GM10248 (cell line): ENCODE results near the gene PIK3R2.

Experiments used
- CTCF ChIA-PET: fragments of 300-600 bp; sonication (Branson Sonifier 250); formaldehyde crosslinking; extraction: SDS; loops from one replicate; lab custom pipeline; 2021; ENCODE audit warnings: antibody characterized with exemption; lab: Yijun Ruan, JAX
- POLR2A ChIA-PET: fragments of 350-650 bp; sonication (Branson Sonifier 250); formaldehyde crosslinking; extraction: SDS; loops from one replicate; lab custom pipeline; 2020; ENCODE audit warnings: antibody characterized with exemption; lab: Yijun Ruan, JAX
- DNase-seq: peaks from one replicate; pipeline ENCODE4 v3.0.0; 2012; ENCODE audit errors: extremely low spot score
- TF ChIP-seq, protein P1 (sequence below): IDR thresholded peaks from 2 replicates; pipeline ENCODE4 v1.5.1; 2012; ENCODE audit warnings: mild to moderate bottlenecking, low read depth; ENCODE audit errors: extremely low read depth, missing control alignments, control extremely low read depth

Gene PIK3R2

DNA sequence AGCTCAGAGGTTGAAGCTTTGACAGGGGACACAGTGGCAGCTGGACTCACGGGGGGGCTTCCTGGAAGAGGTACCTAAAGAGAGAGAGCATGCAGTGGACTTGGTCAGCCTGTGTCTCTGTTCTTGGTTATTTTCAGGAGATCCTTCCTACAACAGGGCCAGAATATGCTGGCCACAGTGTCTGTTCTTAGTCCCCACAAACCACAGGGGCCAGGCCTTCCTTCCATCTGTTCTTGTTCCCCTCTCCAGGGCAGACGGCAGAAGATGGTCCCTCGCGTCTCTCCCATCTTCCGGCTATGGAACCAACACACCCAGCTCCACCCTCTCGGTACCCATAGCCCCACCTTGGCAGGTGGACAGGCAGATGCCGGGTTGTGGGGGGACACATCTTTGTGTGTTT is 30.5 kb upstream of the PIK3R2 start:
- DNase-seq: no peak
- CTCF ChIA-PET: interaction anchor here (0.8 to 2.5 kb wide), 3 partner anchors 13 to 30 kb away, joined by 3 to 9 read pairs (median 4); partner anchors contain the start of gene PIK3R2
- TF ChIP-seq, protein P1, sequence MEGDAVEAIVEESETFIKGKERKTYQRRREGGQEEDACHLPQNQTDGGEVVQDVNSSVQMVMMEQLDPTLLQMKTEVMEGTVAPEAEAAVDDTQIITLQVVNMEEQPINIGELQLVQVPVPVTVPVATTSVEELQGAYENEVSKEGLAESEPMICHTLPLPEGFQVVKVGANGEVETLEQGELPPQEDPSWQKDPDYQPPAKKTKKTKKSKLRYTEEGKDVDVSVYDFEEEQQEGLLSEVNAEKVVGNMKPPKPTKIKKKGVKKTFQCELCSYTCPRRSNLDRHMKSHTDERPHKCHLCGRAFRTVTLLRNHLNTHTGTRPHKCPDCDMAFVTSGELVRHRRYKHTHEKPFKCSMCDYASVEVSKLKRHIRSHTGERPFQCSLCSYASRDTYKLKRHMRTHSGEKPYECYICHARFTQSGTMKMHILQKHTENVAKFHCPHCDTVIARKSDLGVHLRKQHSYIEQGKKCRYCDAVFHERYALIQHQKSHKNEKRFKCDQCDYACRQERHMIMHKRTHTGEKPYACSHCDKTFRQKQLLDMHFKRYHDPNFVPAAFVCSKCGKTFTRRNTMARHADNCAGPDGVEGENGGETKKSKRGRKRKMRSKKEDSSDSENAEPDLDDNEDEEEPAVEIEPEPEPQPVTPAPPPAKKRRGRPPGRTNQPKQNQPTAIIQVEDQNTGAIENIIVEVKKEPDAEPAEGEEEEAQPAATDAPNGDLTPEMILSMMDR: no peak
- POLR2A ChIA-PET: no interaction called here

DNA sequence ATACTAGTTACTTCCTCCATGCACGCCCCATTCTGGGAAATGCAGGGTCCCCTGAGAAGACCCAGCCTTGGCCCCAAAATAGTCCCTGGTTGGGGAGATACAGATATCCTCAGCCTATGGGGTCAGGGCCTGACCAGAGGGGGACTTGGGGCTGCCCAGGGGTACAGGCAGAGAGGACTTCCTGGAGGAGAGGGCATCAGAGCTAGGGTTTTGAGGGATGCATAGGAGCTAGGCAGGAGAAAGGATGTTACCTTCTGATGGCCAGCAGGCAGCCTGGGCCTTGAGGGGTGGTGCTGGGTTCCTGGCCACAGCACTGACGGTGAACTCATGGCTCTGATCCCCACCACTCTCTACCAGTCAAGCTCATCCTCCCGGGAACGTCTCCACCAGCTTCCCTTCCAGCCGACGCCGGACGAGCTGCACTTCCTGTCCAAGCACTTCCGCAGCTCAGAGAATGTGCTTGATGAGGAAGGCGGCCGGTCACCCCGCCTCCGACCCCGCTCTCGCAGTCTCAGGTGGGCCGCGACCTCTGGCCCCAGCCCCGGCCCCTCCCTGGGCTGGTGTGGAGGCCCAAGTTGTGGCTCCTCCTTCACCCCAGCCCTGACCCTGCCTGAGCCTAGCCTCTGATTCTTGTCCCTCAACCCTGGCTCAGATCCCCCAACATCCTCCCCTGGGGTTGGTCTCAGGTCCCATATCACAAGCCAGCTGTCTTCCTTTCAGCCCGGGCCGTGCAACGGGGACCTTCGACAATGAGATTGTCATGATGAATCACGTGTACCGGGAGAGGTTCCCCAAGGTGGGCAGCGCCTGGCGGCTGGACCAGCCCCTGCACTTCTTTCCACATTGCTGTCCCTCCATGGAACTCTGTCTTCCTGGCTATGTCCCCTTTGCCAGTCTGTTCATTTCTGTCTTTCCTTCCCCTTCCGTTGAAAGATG is 29.8 kb upstream of the PIK3R2 start:
- CTCF ChIA-PET: interaction anchor here (1.2 to 2.5 kb wide), 3 partner anchors 10 to 29 kb away, joined by 3 to 9 read pairs (median 4); partner anchors contain the start of gene PIK3R2
- POLR2A ChIA-PET: no interaction called here
- TF ChIP-seq, protein P1: no peak
- no peak for DNase-seq

DNA sequence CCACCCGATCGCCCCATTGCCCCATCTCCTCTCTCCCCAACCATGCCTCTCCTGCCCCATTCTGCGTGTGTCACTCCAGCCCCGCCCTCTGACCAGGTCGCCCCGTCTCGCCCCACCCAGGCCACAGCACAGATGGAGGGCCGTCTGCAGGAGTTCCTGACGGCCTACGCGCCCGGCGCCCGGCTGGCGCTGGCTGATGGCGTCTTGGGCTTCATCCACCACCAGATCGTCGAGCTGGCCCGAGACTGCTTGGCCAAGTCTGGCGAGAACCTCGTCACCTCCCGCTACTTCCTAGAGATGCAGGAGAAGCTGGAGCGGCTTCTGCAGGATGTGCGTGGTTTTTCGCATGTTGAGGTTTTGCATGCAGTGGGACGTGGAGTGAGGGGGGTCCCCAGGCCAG is 29.1 kb upstream of the PIK3R2 start:
- CTCF ChIA-PET: interaction anchor here (1.2 to 2.5 kb wide), 2 partner anchors 11 to 28 kb away, joined by 3 to 9 read pairs; partner anchors contain the start of gene PIK3R2
- no peak for DNase-seq
- TF ChIP-seq, protein P1: no peak
- POLR2A ChIA-PET: no interaction called here

DNA sequence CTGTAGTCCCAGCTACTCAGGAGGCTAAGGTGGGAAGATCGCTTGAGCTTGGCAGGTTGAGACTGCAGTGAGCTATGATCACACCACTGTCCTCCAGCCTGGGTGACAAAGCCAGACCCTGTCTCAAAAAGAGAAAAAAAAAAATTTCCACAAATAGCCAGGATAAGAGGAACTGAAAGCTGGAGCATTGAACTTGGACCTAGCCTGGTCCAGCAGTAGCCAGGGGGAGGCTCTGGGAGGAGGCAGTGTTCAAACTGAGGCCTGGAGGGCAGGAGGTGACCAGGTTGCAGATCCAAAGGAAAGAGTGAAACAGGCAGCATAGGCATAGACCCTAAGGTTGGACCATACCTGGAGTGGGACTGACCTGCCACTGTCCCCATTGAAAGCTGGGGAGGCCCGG is 26.9 kb upstream of the PIK3R2 start:
- CTCF ChIA-PET: interaction anchor here (1.0 to 1.9 kb wide), 4 partner anchors 8 to 129 kb away, joined by 3 to 4 read pairs (median 4); no protein-coding TSS in a partner anchor
- POLR2A ChIA-PET: no interaction called here
- no peak for DNase-seq
- TF ChIP-seq, protein P1: no peak

DNA sequence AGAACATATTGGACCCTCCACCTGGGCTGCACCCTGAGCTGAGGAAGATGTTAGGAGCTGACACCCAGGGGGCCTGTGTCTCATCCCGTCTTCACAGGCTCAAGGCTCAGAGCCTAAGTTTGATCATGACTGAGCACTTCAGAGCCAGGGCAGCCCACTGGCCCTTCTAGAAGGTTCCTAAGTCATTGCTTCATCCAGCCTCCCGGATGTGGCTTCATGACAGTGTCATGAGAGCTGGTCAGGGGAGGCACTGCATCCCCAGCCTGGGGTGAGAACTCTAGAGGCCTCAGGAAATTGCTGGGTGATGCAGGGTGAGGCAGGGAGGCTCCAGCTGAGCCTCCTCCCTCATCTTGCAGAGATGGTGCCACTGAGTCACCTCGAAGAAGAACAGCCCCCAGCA is 24.9 kb upstream of the PIK3R2 start:
- DNase-seq: no peak
- ChIA-PET POLR2A (no interaction called here), CTCF (interaction anchor here (1.0 to 1.8 kb wide), 3 partner anchors 15 to 23 kb away, joined by 5 to 6 read pairs (median 5); no protein-coding TSS in a partner anchor)
- TF ChIP-seq, protein P1: no peak

DNA sequence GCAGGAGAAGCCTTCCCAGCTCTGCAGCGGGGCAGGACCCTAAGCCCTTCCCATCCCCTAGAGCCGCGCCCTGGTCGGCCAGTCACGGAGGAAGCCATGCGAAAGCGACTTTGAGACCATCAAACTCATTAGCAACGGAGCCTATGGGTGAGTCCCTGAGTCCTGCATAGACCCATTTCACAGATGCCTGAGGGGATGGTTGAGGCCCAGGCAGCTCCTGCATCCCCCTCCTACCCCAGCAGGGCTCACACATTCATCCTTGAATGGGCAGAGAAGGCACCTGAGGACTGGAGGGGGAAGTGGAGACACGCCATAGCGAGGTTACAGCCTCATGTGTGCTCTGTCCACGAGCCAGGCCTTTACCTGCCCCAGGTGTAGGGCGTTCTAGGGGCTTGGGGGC is 24.2 kb upstream of the PIK3R2 start:
- DNase-seq: no peak
- ChIA-PET POLR2A (no interaction called here), CTCF (interaction anchor here (1.8 to 2.3 kb wide), 3 partner anchors 16 to 23 kb away, joined by 5 to 8 read pairs (median 6); no protein-coding TSS in a partner anchor)
- TF ChIP-seq, protein P1: no peak
